Peyer's patch (tissue), 4 donors: ENCODE results near the gene KLHDC8A. TPM values are rescaled to one million over a fixed set of nuclear protein-coding genes. Genes with fewer than 3 reads are reported as not detected.
A peak's percentile ranks its signal among the peaks of the same experiment; 100 is the strongest.

Experiments
- DNase-seq, 3 donors: peaks; one replicate each; pipeline ENCODE4 v3.0.0-alpha.2; 2017 to 2019
- H3K27ac ChIP-seq, 4 donors: fragments of 200-600 bp; sonication (generic); one replicate each; pipeline ENCODE4 v1.5.1; 2016 to 2019
- H3K27me3 ChIP-seq, 2 donors: fragments of 200-600 bp; sonication (generic); one replicate each; pipeline ENCODE4 v1.5.1; 2019
- H3K36me3 ChIP-seq, 3 donors: fragments of 200-600 bp; sonication (generic); one replicate each; pipeline ENCODE4 v1.5.1; 2016 to 2019
- H3K4me1 ChIP-seq, 4 donors: fragments of 200-600 bp; sonication (generic); one replicate each; pipeline ENCODE4 v1.5.1; 2016 to 2019
- H3K4me3 ChIP-seq, 4 donors: fragments of 200-600 bp; sonication (generic); 1 replicate in 3 of 4; 2 replicates in 1 of 4; pipeline ENCODE4 v1.5.1; 2016 to 2019; ENCODE audit warnings: mild to moderate bottlenecking in 1 of 4
- H3K9me3 ChIP-seq, 4 donors: fragments of 200-600 bp; sonication (generic); one replicate each; pipeline ENCODE4 v1.5.1; 2016 to 2019; ENCODE audit warnings: mild to moderate bottlenecking in 1 of 4
- CTCF ChIP-seq, 6 experiments: fragments of 450-650 bp in 4 of 6; fragments of 200-600 bp in 2 of 6; sonication (generic) in 1 of 6; IDR thresholded peaks; one replicate each; pipeline ENCODE4 v1.5.1; 2017 to 2019; ENCODE audit warnings: antibody characterized with exemption in 6 of 6, mild to moderate bottlenecking in 3 of 6, moderate library complexity in 1 of 6
- POLR2A ChIP-seq, 2 donors: fragments of 450-650 bp; IDR thresholded peaks; one replicate each; pipeline ENCODE4 v1.5.1; 2017; ENCODE audit warnings: antibody characterized with exemption in 2 of 2, mild to moderate bottlenecking in 2 of 2, moderate library complexity in 2 of 2
- total RNA-seq, 4 donors: library from RNA; depleted of rRNA; stranded (reverse); fragments of >200 nt; gene quantifications; one replicate each; pipeline ENCODE4 v1.1.0, GENCODE V29; 2016

KLHDC8A gene
- total RNA-seq, 4 donors from 2014 or later, result not detected

- DNase-seq, result peak in 2 of 3 donors; percentile 78 to 82
- H3K27me3 ChIP-seq, result no peaks in the 10 kb centered on the region
- H3K4me1 ChIP-seq, result peaks cover 0 to 71% (median 11%) of the 10 kb centered on the region in 4 donors
- peaks cover 0 to 91% (median 0%) of the 10 kb centered on the region in 3 donors for H3K36me3 ChIP-seq
- peak overlapping the region in 3 of 4 donors; percentile 43 to 80 (median 53) for H3K27ac ChIP-seq
- no peaks in the 10 kb centered on the region for H3K9me3 ChIP-seq
- TF ChIP-seq CTCF (IDR thresholded peaks at IDR 0.05) (no peak), POLR2A (IDR thresholded peaks at IDR 0.05) (peak in 1 of 2 donors; percentile 18)
- no peak overlapping the region for H3K4me3 ChIP-seq
Measured at GRCh38 chr1:205306929-205307566, 49.7 kb downstream of the KLHDC8A start.

DNA sequence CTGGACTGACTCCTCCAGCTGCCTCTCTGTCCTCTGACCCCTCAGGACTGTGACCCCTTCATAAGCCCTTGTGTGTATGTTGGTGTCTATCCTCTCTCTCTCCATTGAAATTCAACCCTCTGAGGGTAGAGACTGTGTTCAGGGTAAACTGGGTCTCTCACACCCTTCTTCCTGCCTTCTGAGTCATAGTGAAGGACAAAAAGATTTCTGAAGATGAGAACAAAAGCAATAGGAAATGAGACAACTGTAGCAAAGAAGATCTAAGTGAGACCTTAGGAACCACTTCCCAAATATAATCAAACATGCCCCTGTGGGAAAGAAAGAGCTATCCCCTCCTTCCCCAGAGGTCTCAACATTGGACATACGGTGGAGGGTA is 52.0 kb downstream of the KLHDC8A start:
- TF ChIP-seq CTCF (IDR thresholded peaks at IDR 0.05), result no peak
- TF ChIP-seq POLR2A (IDR thresholded peaks at IDR 0.05), result no peak
- Histone ChIP-seq H3K36me3 (peaks cover 0 to 68% (median 0%) of the 10 kb centered on the region in 3 donors), H3K4me1 (peaks cover 8 to 60% (median 16%) of the 10 kb centered on the region in 4 donors), H3K4me3 (no peak overlapping the region), H3K27me3 (no peaks in the 10 kb centered on the region), H3K9me3 (no peaks in the 10 kb centered on the region), H3K27ac (peak overlapping the region in 1 of 4 donors; percentile 15)
- DNase-seq, result no peak

- H3K36me3 ChIP-seq, result peaks cover 0 to 62% (median 0%) of the 10 kb centered on the region in 3 donors
- H3K27me3 ChIP-seq, result no peaks in the 10 kb centered on the region
- no peaks in the 10 kb centered on the region for H3K9me3 ChIP-seq
- peaks cover 8 to 55% (median 16%) of the 10 kb centered on the region in 4 donors for H3K4me1 ChIP-seq
- H3K4me3 ChIP-seq, result no peak overlapping the region
- peak overlapping the region in 1 of 4 donors; percentile 15 for H3K27ac ChIP-seq
- DNase-seq, result no peak
- no peak for TF ChIP-seq POLR2A (IDR thresholded peaks at IDR 0.05)
- TF ChIP-seq CTCF (IDR thresholded peaks at IDR 0.05), result no peak
Measured at GRCh38 chr1:205304046-205304694, 52.6 kb downstream of the KLHDC8A start.

DNA sequence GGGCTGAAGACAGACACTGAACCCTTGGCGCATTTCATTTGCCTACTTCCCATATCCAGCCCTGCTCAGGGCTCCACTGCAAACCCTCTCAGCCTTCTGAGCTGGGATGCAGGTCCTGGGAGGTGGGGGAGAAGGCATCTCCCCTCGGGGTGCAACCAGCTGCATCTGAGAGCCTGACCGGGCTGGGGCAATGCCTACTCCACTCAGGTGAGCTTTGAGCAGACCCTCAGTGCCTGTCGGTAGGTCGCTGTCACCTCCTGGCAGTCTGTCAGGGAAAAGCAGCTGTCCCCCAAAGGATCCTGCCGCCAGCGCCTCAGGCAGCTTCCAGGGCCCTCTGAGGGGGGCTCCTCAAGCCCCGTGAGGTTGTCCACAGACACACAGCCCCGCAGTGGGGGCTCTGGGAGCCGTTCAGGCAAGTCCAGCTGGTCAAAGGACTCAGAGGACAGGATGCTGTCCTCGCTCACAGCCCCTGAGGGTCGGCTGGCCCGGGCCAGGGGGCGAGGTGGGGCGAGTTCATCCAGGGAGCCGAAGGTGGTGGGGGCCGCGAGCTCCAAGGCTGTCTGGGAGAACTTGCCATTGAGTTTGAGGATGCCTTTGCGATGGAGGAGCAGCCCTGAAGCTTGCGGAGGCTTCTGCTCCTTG is 53.4 kb downstream of the KLHDC8A start:
- H3K9me3 ChIP-seq, result no peaks in the 10 kb centered on the region
- H3K4me3 ChIP-seq, result no peak overlapping the region
- peaks cover 8 to 47% (median 14%) of the 10 kb centered on the region in 4 donors for H3K4me1 ChIP-seq
- peaks cover 0 to 55% (median 0%) of the 10 kb centered on the region in 3 donors for H3K36me3 ChIP-seq
- H3K27ac ChIP-seq, result peak overlapping the region in 1 of 4 donors; percentile 4
- no peak for TF ChIP-seq POLR2A (IDR thresholded peaks at IDR 0.05)
- no peak for TF ChIP-seq CTCF (IDR thresholded peaks at IDR 0.05)
- no peak for DNase-seq
- no peaks in the 10 kb centered on the region for H3K27me3 ChIP-seq

DNA sequence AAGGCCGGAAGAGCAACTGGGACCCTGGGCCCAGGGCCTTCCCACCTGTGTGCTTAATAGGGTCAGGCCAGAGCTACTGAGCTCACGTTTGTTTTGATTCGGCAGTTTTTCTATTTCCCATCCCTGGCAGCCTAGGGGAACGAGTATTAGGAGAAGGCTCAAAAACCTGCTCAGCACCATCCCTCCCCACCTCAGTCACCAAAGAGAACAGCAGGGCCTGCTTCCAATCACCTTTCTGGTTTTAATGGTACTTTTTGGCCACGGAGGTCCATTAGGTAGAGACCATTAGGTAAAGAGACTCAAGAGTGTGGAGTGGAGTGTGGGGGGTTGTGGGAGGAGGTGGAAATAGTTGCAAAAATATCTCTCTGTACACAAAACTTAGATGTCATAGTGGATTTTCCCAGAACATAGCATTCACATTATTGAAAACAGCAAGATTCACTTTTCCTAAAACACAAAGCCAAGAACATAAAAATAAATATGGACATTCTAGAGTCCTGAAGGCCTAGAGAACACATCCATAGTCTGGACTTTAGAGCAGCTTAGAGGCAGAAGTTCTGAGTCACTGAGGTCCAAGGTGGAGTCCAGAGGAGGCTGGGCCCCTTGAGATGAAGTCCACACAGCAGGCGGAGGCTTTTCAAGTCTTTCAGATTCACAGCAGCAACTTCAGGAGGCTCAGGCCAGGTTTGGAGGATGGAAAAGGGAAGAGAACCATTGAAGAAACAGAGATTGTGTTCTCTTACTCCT is 54.7 kb downstream of the KLHDC8A start:
- peak in 2 of 3 donors; percentile 58 to 81 for DNase-seq
- Histone ChIP-seq H3K27me3 (no peaks in the 10 kb centered on the region), H3K4me3 (no peak overlapping the region), H3K4me1 (peaks cover 8 to 37% (median 13%) of the 10 kb centered on the region in 4 donors), H3K27ac (peak overlapping the region in 3 of 4 donors; percentile 24 to 60 (median 52)), H3K36me3 (peaks cover 0 to 44% (median 0%) of the 10 kb centered on the region in 3 donors), H3K9me3 (no peaks in the 10 kb centered on the region)
- TF ChIP-seq POLR2A (IDR thresholded peaks at IDR 0.05) (no peak), CTCF (IDR thresholded peaks at IDR 0.05) (no peak)
